ENCODE measurements around the gene KLHL12.

DNA sequence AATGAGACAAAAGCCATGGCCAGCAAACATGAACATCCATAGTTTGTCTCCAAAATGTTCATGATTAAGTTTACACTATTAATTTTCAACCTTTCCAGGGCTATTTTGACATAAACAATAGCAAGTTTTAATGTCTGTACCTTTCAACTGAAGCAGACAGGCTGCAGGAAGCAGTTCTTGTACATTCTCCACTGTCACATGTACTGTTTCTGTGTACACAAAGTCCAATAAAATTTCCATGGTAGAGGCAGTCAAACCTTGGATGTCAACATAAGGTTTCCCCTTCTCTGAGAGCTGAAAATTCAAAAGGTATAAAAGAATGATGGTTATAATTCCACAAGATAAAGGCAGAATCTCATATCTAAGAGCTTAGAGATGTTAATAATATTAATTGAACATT lies 7.4 kb downstream of the KLHL12 start:
- TF ChIP-seq POLR2A (IDR thresholded peaks at IDR 0.05; ENCODE audit: low read length) (no peak), GATA1 (IDR thresholded peaks at IDR 0.05; ENCODE audit: low read depth, low read length) (no peak)

Data from erythroblast (primary cell).